Left renal cortex interstitium (tissue), 4 donors: ENCODE measurements around the gene SLC39A1. TPM values are rescaled to one million over a fixed set of nuclear protein-coding genes. Genes with fewer than 3 reads are reported as not detected.
"Not testable (repeated sequence)": the region's sequence is repeated elsewhere in the genome, so short reads cannot be mapped to it uniquely, and the experiment has no call there.

ENCODE experiments used
- DNase-seq, 4 donors: peaks; one replicate each; pipeline ENCODE4 v3.0.0-alpha.2; 2013; ENCODE audit warnings: low read depth in 4 of 4, low spot score in 2 of 4, missing footprints in 1 of 4
- polyA plus RNA-seq, 4 donors: library from polyadenylated mRNA; unstranded; fragments of 120-200 nt; gene quantifications; one replicate each; pipeline ENCODE4 v1.2.1, GENCODE V29; 2013; ENCODE audit not compliant: insufficient read length in 4 of 4

SLC39A1 gene, protein sequence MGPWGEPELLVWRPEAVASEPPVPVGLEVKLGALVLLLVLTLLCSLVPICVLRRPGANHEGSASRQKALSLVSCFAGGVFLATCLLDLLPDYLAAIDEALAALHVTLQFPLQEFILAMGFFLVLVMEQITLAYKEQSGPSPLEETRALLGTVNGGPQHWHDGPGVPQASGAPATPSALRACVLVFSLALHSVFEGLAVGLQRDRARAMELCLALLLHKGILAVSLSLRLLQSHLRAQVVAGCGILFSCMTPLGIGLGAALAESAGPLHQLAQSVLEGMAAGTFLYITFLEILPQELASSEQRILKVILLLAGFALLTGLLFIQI
- 10 to 100 TPM; 78.0 to 88.9 (median 86.7) TPM for polyA plus RNA-seq

DNA sequence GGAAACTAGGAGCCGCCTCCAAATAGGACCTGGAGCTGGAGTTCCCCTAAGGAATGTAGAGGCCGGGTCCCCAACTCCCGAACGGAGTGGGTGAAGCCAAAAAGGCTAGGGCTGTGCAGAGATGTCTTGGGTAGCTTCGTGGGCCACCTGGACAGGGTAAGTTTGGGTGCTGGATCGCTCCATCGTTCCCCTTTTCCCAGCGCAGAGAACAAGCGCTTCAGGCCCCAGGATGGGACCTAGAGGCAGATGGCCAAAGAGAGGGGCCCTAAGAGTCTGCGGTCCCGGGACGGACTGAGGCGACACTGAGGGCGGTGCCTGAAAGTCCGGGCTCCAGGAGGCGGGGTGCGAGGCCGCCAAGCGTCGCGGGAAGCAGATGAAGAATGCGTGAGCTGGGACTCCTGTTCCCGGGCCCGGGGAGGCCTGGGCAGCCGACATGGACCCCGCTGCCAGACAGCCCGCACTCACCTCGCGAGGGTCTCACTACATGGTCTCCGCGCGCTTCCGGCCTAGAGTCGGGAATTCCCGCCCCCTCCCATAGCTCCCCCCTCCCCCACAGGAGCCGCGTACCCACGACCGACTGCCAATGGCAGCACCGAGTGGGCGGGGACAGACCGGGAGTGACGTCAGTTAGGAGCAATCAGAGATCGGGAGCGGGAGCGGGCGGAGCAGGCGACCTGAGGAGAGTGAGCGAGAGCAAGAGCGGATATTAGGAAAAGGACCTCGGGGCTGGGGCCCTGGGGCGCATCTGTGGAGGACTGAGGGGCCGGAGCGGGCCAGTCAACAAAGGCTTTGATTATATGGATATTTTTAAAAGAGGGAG lies at the start of gene SLC39A1:
Gene SLC39A1, minus strand, starts transcription at position 508 of the 820 bp plus-strand sequence. CDS start 822 bp downstream, outside the sequence.
- peak in 3 of 4 donors; percentile 95 to 97 (median 97) for DNase-seq

DNA sequence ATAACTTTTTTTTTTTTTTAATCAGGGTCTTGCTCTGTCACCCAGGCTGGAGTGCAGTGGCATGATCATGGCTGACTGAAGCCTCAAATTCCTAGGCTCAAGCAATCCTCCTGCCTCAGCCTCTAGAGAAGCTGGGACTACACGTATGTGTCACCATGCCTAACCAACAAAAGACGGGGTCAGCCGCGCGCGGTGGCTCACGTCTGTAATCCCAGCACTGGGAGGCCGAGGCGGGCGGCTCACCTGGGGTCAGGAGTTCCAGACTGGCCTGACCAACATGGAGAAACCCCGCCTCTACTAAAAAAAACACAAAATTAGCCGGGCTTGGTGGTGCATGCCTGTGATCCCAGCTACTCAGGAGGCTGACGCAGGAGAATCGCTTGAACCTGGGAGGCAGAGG lies 49.2 kb upstream of the SLC39A1 start:
- DNase-seq, result not testable (repeated sequence)

DNA sequence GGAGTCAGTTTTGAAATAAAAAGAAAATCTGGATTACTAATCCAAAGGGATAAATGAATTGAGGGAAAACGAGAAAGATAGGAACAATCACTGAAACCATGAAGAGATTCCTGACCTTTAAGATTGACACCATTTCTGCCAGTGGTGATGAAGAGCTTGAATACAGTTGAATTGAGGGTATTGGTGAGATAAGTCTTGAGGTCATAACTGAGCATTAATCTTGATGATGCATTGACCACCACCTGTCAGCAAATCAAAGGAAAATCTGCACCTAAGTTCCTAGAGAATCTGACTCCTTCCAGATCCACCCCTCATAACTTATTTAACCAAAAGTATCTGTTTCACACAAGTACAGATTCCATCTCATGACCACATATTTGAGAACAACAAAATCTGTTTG lies 48.8 kb upstream of the SLC39A1 start:
- DNase-seq, result no peak

DNA sequence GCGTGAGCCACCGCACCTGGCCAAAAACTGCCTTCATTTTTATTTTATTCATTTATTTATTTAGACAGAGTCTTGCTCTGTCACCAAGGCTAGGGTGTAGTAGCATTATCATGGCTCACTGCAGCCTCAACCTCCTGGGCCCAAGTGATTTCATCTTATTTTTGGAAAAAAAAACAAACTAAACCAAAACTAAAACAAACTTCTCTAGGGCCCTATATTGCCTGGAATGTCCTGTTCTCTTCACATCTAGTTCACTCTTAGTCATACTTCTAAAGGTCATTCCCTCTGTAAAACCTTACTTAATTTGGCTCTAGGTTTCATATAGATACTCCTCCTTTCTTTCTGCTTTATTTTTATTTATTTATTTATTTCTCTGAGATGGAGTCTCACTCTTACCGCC lies 42.8 kb upstream of the SLC39A1 start:
- no peak for DNase-seq

GRCh38 chr1:154000420-154000819 lies 37.1 kb upstream of the SLC39A1 start:
- DNase-seq, result no peak

DNA sequence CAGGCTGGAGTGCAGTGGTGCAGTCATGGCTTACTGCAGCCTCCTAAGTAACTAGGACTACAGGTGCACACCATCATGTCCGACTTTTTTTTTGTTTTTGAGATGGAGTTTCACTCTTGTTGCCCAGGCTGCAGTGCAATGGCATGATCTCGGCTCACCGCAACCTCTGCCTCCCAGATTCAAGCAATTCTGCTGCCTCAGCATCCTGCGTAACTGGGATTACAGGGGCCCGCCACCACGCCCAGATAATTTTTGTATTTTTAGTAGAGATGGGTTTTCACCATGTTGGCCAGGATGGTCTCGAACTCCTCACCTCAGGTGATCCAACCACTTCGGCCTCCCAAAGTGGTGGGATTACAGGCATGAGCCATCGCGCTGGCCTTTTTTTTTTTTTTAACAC lies 33.5 kb upstream of the SLC39A1 start:
- DNase-seq, result not testable (repeated sequence)

- no peak for DNase-seq
Observed at GRCh38 chr1:153995640-153996039, 32.3 kb upstream of the SLC39A1 start.

GRCh38 chr1:153995202-153995601 lies 31.9 kb upstream of the SLC39A1 start:
- no peak for DNase-seq

DNA sequence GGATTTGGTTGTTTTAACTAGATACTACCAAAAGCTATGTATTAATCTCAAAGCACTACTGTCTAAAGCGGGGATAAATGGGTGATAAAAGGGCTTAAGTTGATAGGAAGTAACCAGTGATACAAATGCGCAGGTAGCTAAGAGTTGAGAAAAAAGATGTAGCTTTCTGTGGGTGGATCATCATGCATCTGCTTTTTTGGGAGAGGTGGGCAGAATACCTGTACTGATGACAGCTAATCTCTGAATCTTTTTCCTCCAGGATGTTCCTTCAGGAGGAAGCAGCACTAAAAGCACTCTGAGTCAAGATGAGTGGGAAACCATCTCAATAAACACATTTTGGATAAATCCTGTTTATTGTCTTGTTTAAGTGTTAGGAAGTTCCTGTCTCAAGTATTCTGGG lies 28.5 kb upstream of the SLC39A1 start:
- DNase-seq, result no peak

DNA sequence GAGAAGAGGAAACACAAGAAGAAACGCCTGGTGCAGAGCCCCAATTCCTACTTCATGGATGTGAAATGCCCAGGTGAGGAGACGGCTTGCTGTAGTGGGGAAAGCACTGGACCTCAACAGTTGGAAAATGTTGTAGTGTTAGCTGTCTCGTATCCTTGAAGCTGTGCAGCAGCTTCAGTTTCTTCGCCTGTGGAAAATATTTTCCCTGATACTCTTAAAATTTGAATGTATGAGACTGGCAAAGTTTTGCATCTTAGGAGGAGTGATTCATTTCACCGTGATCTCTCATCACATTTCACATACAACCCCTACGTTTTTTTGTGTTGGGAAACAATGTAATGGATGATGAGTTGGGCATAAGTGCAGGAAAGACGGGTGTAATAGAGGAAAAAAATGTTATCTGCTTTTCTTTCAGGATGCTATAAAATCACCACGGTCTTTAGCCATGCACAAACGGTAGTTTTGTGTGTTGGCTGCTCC lies 27.9 kb upstream of the SLC39A1 start:
- DNase-seq, result no peak

- DNase-seq, result peak; percentile 93 to 98 (median 96)
Observed at GRCh38 chr1:153990468-153991150, 27.3 kb upstream of the SLC39A1 start, which contains the start of gene RPS27. RPS27 (plus strand) TSS chr1:153990762; CDS start chr1:153990797, 35 bp downstream.

GRCh38 chr1:153987621-153988020 lies 24.3 kb upstream of the SLC39A1 start:
- DNase-seq, result no peak

DNA sequence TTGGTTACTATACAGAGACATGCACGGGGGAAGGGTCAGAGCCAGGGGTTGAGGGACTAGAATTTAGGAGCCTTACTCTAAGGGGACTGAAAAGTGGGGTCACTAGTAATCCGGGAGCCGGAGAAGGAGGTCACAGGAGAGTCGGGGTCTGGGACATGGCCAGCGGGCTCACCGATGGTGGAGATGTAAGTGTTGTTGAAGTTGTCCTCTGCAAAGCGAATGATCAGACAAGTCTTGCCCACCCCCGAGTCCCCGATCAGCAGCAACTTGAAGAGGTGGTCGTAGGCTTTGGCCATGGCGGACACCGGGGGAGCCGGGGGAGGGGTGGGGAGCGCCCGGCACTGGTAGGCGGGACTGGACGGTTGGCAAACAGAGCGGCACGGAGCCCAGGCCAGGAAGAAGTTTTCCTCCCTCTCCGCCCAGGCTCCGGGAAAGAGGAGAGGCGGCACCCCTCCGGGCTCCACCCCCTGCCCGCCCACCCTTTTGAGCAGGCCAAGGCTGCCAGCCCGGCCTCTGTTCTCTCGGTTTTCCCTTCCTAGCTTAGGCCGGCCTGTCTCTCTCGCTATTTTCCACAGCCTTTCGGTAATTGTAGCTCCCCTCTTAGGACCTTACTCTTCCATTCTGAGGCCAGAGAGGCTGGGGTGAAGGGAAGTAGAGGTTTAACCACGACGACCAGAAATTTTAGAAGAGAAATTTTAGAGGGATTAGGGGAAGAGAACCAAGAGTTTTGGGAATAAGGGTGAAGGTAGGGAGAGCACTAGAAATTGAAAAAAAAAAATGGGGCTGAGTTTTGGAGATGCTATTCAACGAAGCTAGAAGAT lies 22.8 kb upstream of the SLC39A1 start, which contains the start of gene RAB13:
Gene RAB13, minus strand, starts transcription at position 399 of the 821 bp plus-strand sequence. Its CDS starts 103 bp downstream, at position 296.
- DNase-seq, result peak in 1 of 4 donors; percentile 74

DNA sequence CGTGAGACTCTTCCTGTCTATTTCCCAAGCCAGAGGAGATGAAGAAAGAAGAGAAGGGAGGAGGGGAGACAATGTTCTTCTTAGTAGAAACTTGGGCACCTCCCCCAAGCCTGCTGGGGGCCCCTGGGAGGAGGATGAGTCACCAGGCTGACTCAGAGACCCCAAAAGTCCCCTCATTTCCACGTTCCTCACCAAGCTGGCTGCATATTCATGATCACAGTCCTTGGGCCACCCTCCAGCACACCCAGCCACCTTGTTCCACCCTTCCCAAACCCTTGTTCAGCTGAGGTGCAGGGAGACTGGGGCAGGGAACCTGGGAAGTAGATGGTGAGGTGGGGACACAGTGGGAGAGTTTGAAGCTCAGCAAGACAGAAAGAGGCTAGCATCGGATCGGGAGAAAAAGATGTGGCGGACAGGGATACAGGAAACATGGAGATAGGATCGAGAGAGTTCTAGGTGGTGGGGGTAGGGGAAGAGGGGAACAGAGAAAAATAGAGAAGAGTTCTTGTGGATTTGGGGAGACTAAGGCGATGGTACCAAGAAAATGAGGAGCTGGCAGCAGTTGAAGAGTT lies 22.1 kb upstream of the SLC39A1 start:
- DNase-seq, result no peak

- DNase-seq, result no peak
Observed at GRCh38 chr1:153984123-153984894, 21.0 kb upstream of the SLC39A1 start.

DNA sequence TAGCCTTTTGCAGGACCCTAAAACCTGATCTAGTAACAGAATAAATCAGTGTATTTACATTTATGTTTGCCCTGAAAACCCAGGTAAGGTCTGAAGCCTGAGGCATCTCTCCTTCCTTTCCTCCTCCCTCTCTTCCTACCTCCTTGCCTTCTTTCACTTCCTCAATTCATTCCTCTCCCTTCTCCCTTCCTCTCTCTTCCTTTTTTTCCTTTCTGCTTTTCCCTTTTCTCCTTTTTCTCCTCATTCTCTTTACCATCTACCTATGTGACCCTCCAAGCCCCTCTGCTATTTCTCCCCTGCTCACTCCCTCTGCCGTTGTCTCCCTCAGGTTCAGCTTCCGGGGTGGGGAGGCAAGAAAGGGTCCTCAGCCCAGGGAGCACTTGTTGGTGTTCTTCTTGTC lies 18.4 kb upstream of the SLC39A1 start:
- not testable (repeated sequence) for DNase-seq

- not testable (repeated sequence) for DNase-seq
Observed at GRCh38 chr1:153979091-153979490, 15.8 kb upstream of the SLC39A1 start.

DNA sequence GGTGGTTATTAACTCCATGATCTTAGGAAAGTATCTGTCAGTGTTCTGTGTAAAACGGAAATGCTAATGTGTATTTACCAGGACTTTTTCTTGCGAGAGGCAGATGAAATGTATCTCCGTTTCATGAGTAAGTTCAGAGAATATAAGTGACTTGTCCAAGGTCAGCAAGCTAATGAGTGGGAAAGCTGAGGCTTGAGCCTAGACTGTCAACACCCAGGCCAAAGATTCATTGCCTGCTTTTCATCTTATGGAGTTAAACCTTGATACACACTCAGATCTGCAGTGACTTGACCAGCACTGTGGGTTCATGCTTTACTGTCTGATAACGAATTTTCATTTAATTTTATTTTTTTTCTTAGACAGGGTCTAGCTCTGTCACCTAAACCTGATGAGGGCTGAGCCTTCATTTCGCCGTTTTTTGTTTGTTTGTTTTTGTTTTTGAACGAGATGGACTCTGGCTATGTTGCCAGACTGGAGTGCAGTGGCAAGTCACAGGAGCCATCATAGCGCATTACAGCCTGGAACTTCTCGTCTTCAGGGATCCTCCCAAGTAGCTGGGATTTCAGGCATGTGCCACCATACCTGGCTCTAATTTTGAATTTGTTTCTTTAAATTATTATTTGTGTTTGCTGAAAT lies 15.1 kb upstream of the SLC39A1 start:
- DNase-seq, result no peak
